AG04449 (cell line): ENCODE results near the gene FADS6.

Source experiments
- CTCF ChIA-PET: fragments of 350-600 bp; formaldehyde crosslinking; extraction: SDS; loops from one replicate; lab custom pipeline; 2021; ENCODE audit warnings: antibody characterized with exemption; lab: Yijun Ruan, JAX
- POLR2A ChIA-PET: fragments of 400-600, 350-600 bp; formaldehyde crosslinking; extraction: SDS; loops from one replicate; lab custom pipeline; 2020; ENCODE audit warnings: antibody characterized with exemption, inconsistent platforms; lab: Yijun Ruan, JAX
- DNase-seq: peaks from one replicate; pipeline ENCODE4 v3.0.0-alpha.2; 2010; ENCODE audit warnings: low read depth, low spot score
- H3K4me3 ChIP-seq: 2 replicates; pipeline ENCODE4 v1.5.1; 2011; ENCODE audit warnings: low read depth, mild to moderate bottlenecking, control low read depth, low read length
- CTCF ChIP-seq: IDR thresholded peaks from one replicate; pipeline ENCODE4 v1.5.1; 2011; ENCODE audit warnings: mild to moderate bottlenecking, moderate library complexity, low read length, control low read depth, inconsistent platforms; ENCODE audit not compliant: insufficient read depth; ENCODE audit errors: missing control alignments

FADS6 gene

GRCh38 chr17:74864866-74865395, 28.5 kb downstream of the FADS6 start:
- ChIA-PET CTCF (interaction anchor here (0.6 to 20.6 kb wide), 32 partner anchors 9 to 247 kb away, joined by 3 to 692 read pairs (median 6); partner anchors contain the start of genes FDXR, NAT9, NHERF1 and RAB37), POLR2A (interaction anchor here (1.5 kb wide), 1 partner anchor 8 kb away, joined by 4 read pairs; the partner anchor contains the start of gene FDXR)
- no peak for DNase-seq
- H3K4me3 ChIP-seq, result no peak overlapping the region
- peak; percentile 92 for TF ChIP-seq CTCF

- DNase-seq, result no peak
- POLR2A ChIA-PET, result interaction anchor here (1.5 kb wide), 1 partner anchor 9 kb away, joined by 4 read pairs; the partner anchor contains the start of gene FDXR
Measured at GRCh38 chr17:74864297-74864865, 29.1 kb downstream of the FADS6 start.

GRCh38 chr17:74863420-74864296, 29.8 kb downstream of the FADS6 start:
- CTCF ChIA-PET, result interaction anchor here (0.6 to 20.6 kb wide), 24 partner anchors 10 to 206 kb away, joined by 3 to 692 read pairs (median 13); partner anchors contain the start of genes FDXR, NAT9, NHERF1 and RAB37
- TF ChIP-seq CTCF, result no peak
- POLR2A ChIA-PET, result interaction anchor here (0.6 to 1.5 kb wide), 2 partner anchors 9 to 200 kb away, joined by 3 to 4 read pairs; partner anchors contain the start of gene FDXR
- no peak overlapping the region for H3K4me3 ChIP-seq
- no peak for DNase-seq

More at GRCh38 chr17:74864297-74864865, 29.1 kb downstream of the FADS6 start:
- TF ChIP-seq CTCF, result no peak
- no peak overlapping the region for H3K4me3 ChIP-seq
- CTCF ChIA-PET, result interaction anchor here (0.6 to 20.6 kb wide), 23 partner anchors 10 to 207 kb away, joined by 3 to 692 read pairs (median 14); partner anchors contain the start of genes FDXR, NAT9, NHERF1 and RAB37

- POLR2A ChIA-PET, result no interaction called here
- CTCF ChIA-PET, result interaction anchor here (1.0 to 20.6 kb wide), 23 partner anchors 7 to 206 kb away, joined by 3 to 692 read pairs (median 16); partner anchors contain the start of genes FDXR, NAT9, NHERF1 and RAB37
- TF ChIP-seq CTCF, result no peak
- H3K4me3 ChIP-seq, result no peak overlapping the region
- no peak for DNase-seq
Measured at GRCh38 chr17:74862919-74863318, 30.5 kb downstream of the FADS6 start.

GRCh38 chr17:74862108-74862901, 31.1 kb downstream of the FADS6 start:
- H3K4me3 ChIP-seq, result no peak overlapping the region
- POLR2A ChIA-PET, result interaction anchor here (1.3 kb wide), 1 partner anchor 10 kb away, joined by 7 read pairs; the partner anchor contains the start of gene FDXR
- no peak for DNase-seq
- peak; percentile 74 for TF ChIP-seq CTCF
- CTCF ChIA-PET, result interaction anchor here (0.5 to 20.6 kb wide), 22 partner anchors 7 to 205 kb away, joined by 3 to 692 read pairs (median 10); partner anchors contain the start of genes FDXR, NAT9, NHERF1 and RAB37
